Gastroesophageal sphincter (tissue), 4 donors: ENCODE measurements around the gene RPGRIP1L. TPM values are rescaled to one million over a fixed set of nuclear protein-coding genes. Genes with fewer than 3 reads are reported as not detected.

Source experiments
- ATAC-seq: fragments of 150-250 bp; one replicate; pipeline ENCODE4 v1.9.1; 2016; ENCODE audit warnings: mild to moderate bottlenecking, moderate library complexity
- H3K27ac ChIP-seq, 4 donors: fragments of 200-600 bp; sonication (generic) in 3 of 4; 1 replicate in 3 of 4; 2 replicates in 1 of 4; pipeline ENCODE4 v1.5.1; 2016 to 2019
- H3K27me3 ChIP-seq: fragments of 200-600 bp; sonication (generic); one replicate; pipeline ENCODE4 v1.5.1; 2019
- H3K36me3 ChIP-seq, 2 donors: fragments of 200-600 bp; sonication (generic); one replicate each; pipeline ENCODE4 v1.5.1; 2019; ENCODE audit warnings: control low read depth in 1 of 2
- H3K4me1 ChIP-seq, 3 donors: fragments of 200-600 bp; sonication (generic); 1 replicate in 2 of 3; 2 replicates in 1 of 3; pipeline ENCODE4 v1.5.1; 2016 to 2019; ENCODE audit warnings: control low read depth in 2 of 3
- H3K4me3 ChIP-seq, 2 donors: fragments of 200-600 bp; sonication (generic); one replicate each; pipeline ENCODE4 v1.5.1; 2019; ENCODE audit warnings: mild to moderate bottlenecking in 1 of 2, moderate library complexity in 1 of 2
- H3K9me3 ChIP-seq, 3 donors: fragments of 200-600 bp; sonication (generic); one replicate each; pipeline ENCODE4 v1.5.1; 2017 to 2019; ENCODE audit warnings: control low read depth in 2 of 3
- EP300 ChIP-seq: sonication (generic); formaldehyde crosslinking; IDR thresholded peaks from one replicate; pipeline ENCODE4 v1.6.1; 2017; ENCODE audit warnings: antibody characterized with exemption, mild to moderate bottlenecking
- POLR2A ChIP-seq, 2 donors: fragments of 450-650 bp; IDR thresholded peaks; one replicate each; pipeline ENCODE4 v1.6.1; 2017; ENCODE audit warnings: antibody characterized with exemption in 2 of 2, mild to moderate bottlenecking in 2 of 2, moderate library complexity in 1 of 2
- POLR2AphosphoS5 ChIP-seq: sonication (generic); formaldehyde crosslinking; IDR thresholded peaks from one replicate; pipeline ENCODE4 v1.6.1; 2017; ENCODE audit warnings: antibody characterized with exemption
- WGBS, 2 donors: methylation state at CpG; one replicate each; pipeline ENCODE4 v1.1.5; 2018; ENCODE audit warnings: low coverage in 1 of 2; 5-methylcytosine and 5-hydroxymethylcytosine counted together
- total RNA-seq, 4 donors: library from RNA; depleted of rRNA; stranded (reverse); fragments of >200 nt; gene quantifications; one replicate each; pipeline ENCODE4 v1.1.0, GENCODE V29; 2016
- TF ChIP-seq, protein P1 (sequence below), 4 experiments: fragments of 200-600 bp in 2 of 4; fragments of 450-650 bp in 2 of 4; sonication (generic) in 1 of 4; IDR thresholded peaks; one replicate each; pipeline ENCODE4 v1.5.1; 2017 to 2019; ENCODE audit warnings: antibody characterized with exemption in 4 of 4, mild to moderate bottlenecking in 2 of 4, moderate library complexity in 2 of 4

The RPGRIP1L gene
- total RNA-seq, 4 donors from 2014 or later: 3.5 to 5.4 (median 4.8) TPM

DNA sequence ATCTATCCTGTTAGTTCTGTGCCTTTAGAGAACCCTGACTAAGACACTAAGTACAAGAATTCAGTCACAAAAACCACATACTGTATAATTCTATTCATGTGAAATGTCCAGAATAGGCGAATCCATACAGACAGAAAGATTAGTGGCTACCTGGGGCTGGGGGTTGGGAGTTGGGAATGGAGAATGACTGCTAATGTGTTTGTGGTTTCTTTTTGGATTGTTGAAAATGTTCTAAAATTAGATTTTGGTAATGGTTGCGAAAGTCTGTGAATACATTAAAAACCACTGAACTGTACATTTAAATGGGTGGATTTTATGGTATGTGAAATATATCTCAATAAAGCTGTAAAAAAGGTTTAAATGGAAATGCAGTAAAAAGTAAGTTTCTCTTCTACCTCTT lies 120.3 kb downstream of the RPGRIP1L start:
- Histone ChIP-seq H3K4me3 (no peak overlapping the region), H3K4me1 (no peaks in the 10 kb centered on the region), H3K27me3 (no peaks in the 10 kb centered on the region), H3K36me3 (no peaks in the 10 kb centered on the region), H3K9me3 (no peaks in the 10 kb centered on the region), H3K27ac (no peak overlapping the region)
- TF ChIP-seq EP300 (no peak), POLR2AphosphoS5 (no peak), POLR2A (IDR thresholded peaks at IDR 0.05) (no peak)
- TF ChIP-seq, protein P1, sequence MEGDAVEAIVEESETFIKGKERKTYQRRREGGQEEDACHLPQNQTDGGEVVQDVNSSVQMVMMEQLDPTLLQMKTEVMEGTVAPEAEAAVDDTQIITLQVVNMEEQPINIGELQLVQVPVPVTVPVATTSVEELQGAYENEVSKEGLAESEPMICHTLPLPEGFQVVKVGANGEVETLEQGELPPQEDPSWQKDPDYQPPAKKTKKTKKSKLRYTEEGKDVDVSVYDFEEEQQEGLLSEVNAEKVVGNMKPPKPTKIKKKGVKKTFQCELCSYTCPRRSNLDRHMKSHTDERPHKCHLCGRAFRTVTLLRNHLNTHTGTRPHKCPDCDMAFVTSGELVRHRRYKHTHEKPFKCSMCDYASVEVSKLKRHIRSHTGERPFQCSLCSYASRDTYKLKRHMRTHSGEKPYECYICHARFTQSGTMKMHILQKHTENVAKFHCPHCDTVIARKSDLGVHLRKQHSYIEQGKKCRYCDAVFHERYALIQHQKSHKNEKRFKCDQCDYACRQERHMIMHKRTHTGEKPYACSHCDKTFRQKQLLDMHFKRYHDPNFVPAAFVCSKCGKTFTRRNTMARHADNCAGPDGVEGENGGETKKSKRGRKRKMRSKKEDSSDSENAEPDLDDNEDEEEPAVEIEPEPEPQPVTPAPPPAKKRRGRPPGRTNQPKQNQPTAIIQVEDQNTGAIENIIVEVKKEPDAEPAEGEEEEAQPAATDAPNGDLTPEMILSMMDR (IDR thresholded peaks at IDR 0.05): no peak
- ATAC-seq: no peak
- 82 to 91% methylated on average over 1 to 2 of the region's 2 CpGs for WGBS, 2 donors

DNA sequence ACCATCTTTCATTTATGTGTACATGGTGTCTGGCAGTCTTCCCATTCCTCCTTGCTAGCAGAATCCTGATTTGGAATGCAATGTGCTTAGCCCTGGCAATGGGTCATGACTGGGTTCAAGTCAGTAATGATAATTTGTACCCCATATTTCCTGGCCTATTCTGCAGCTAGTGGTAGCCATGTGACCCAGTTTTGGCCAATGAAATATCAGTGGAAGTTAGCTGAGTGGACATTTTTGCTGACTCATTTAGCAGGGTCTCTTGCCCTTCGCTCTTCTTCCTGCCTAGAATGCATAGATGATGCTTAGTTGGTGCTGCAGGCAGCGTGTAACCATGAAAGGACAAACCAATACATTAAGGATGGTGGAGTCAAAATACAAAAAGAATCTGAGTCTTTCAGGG lies 121.9 kb downstream of the RPGRIP1L start:
- no peak for ATAC-seq
- no peak overlapping the region for H3K4me3 ChIP-seq
- no peak overlapping the region for H3K27ac ChIP-seq
- no peaks in the 10 kb centered on the region for H3K4me1 ChIP-seq
- H3K27me3 ChIP-seq: no peaks in the 10 kb centered on the region
- H3K36me3 ChIP-seq: no peaks in the 10 kb centered on the region
- WGBS, 2 donors: 94 to 100% methylated on average over 2 of the region's 2 CpGs
- TF ChIP-seq, protein P1 (IDR thresholded peaks at IDR 0.05): no peak
- TF ChIP-seq POLR2A (IDR thresholded peaks at IDR 0.05): no peak
- TF ChIP-seq EP300: no peak
- no peak for TF ChIP-seq POLR2AphosphoS5
- H3K9me3 ChIP-seq: no peaks in the 10 kb centered on the region

DNA sequence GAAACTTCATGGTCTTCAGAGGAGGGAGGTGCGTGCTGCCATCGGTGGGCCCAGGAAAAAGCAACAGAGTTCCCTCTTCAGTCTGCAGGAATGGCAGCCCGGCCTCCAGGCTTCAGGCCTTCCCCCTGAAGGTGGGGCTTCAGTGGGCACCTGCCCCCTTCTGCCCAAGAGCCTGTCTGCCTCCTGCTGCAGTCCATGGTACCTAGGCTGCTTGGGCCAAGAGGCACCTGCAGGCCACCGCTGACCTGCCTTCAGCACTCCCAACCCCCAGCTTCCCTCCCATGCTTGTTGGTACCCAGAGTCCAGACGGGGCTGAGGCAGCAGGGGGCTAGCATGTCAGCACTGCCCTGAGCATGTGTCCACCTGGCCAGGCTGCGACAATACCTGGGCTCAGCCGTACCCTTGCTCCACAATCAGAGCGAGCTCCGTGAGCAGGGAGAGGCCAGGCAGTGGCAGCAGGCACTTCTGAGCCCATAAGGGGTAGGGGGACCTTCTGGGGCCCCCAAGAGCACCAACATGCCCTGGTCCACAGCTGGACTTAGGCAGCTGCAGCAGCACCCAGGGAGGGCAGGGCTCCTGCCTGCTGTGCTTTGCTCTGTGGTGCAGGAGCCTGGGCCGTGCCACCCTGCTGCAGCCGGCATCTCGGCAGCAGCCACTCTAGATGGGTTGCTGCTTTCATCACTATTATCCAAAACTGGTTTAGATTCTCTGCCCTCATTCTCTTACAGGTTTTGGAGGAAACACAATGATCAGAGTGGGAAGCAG lies 123.4 kb downstream of the RPGRIP1L start:
- no peak for ATAC-seq
- H3K9me3 ChIP-seq: no peaks in the 10 kb centered on the region
- no peaks in the 10 kb centered on the region for H3K36me3 ChIP-seq
- H3K4me3 ChIP-seq: no peak overlapping the region
- no peak overlapping the region for H3K27ac ChIP-seq
- TF ChIP-seq EP300: no peak
- no peak for TF ChIP-seq POLR2A (IDR thresholded peaks at IDR 0.05)
- no peak for TF ChIP-seq POLR2AphosphoS5
- TF ChIP-seq, protein P1 (IDR thresholded peaks at IDR 0.05): no peak
- H3K4me1 ChIP-seq: no peaks in the 10 kb centered on the region
- no CpG with 5 or more reads among the region's 12 CpGs for WGBS, 2 donors
- no peaks in the 10 kb centered on the region for H3K27me3 ChIP-seq

DNA sequence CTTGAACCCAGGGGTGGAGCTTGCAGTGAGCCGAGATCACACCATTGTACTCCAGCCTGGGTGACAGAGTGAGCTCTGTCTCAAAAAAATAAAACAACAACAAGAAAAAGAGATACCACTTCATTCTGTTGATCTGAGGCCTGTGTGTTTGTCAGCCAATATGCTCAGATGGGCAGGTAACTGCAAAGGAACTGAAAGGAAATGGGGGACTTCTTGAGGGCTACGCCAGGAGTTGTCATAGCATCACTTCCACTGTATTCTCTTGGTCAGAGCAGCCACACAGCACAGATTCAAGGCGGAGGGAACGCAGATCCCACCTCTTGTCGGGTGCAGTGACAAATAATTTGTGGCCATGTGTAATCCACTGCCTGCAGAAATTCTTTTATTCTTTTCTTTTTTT lies 126.8 kb downstream of the RPGRIP1L start:
- no peak overlapping the region for H3K27ac ChIP-seq
- WGBS, 2 donors: 93% methylated on average over 5 of the region's 5 CpGs; no CpG with 5 or more reads in 1 of the 2 donors
- ATAC-seq: no peak
- no peak overlapping the region for H3K4me3 ChIP-seq
- no peak for TF ChIP-seq EP300
- TF ChIP-seq, protein P1 (IDR thresholded peaks at IDR 0.05): no peak
- no peak for TF ChIP-seq POLR2A (IDR thresholded peaks at IDR 0.05)
- no peak for TF ChIP-seq POLR2AphosphoS5
- H3K4me1 ChIP-seq: no peaks in the 10 kb centered on the region
- H3K9me3 ChIP-seq: peaks cover 0 to 6% (median 0%) of the 10 kb centered on the region in 3 donors
- no peaks in the 10 kb centered on the region for H3K27me3 ChIP-seq
- H3K36me3 ChIP-seq: no peaks in the 10 kb centered on the region

DNA sequence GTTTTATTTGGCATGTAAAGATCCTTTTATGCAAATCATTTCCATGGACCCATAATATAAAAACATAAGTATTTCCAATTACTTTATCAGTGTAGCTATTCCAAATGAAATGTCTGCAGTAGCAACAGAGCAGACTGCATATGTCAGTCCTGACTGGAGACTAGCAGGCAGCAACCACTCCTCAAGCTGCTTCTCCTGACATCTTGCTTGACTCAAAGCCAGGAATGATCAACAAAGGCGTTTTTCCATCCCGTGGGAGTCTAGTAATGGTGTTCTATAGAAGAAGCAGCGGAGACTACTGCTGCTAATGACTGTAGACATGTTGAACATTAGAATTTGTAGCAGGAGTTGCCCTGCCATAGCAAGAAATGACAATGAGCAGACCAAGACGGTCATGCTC lies 127.4 kb downstream of the RPGRIP1L start:
- H3K27ac ChIP-seq: no peak overlapping the region
- H3K4me3 ChIP-seq: no peak overlapping the region
- ATAC-seq: no peak
- H3K36me3 ChIP-seq: no peaks in the 10 kb centered on the region
- H3K9me3 ChIP-seq: peaks cover 0 to 13% (median 0%) of the 10 kb centered on the region in 3 donors
- TF ChIP-seq EP300: no peak
- TF ChIP-seq POLR2AphosphoS5: no peak
- TF ChIP-seq POLR2A (IDR thresholded peaks at IDR 0.05): no peak
- TF ChIP-seq, protein P1 (IDR thresholded peaks at IDR 0.05): no peak
- no peaks in the 10 kb centered on the region for H3K27me3 ChIP-seq
- 38 to 52% methylated on average over 3 to 4 of the region's 4 CpGs for WGBS, 2 donors
- no peaks in the 10 kb centered on the region for H3K4me1 ChIP-seq
